HG03196 (cell line): Measurements from ENCODE around the gene KRTAP23-1.

Experiments used
- ATAC-seq: cut with Tn5 transposase; IDR thresholded peaks from one replicate; pipeline ENCODE4 v1.9.1; 2021; ENCODE audit not compliant: unreplicated experiment

KRTAP23-1 gene, protein sequence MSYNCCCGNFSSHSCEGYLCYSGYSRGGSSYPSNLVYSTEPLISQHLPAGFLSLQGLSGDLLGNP

GRCh38 chr21:30348506-30348905, at the start of gene KRTAP23-1:
Gene KRTAP23-1 (minus strand): TSS chr21:30348606. CDS start chr21:30348606, 0 bp downstream.
- no peak for ATAC-seq

DNA sequence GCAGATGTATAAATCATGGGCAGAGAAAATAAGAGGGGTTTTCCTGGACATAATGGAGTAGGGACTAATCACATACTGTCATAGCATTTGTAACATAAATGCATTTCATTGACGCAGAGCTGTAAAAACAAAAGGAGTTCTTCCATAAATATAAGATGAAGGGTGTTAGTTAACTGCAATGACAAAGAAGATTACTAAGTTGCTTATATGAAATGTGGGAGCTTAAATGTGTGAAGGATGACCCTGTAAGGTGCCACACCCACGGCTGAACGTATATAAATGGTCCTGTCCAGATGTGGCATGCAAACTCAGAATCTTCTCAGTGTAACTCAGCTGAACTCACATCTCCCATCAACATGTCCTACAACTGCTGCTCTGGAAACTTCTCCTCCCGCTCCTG, 47.3 kb upstream of the KRTAP23-1 start, which contains the start of gene KRTAP13-1:
Gene KRTAP13-1, plus strand, starts transcription at position 301 of the 400 bp plus-strand sequence. Its CDS starts 56 bp downstream, at position 357.
- ATAC-seq: no peak

GRCh38 chr21:30391492-30392025, 43.2 kb upstream of the KRTAP23-1 start:
- no peak for ATAC-seq

- ATAC-seq: no peak
Measured at GRCh38 chr21:30382201-30382600, 33.8 kb upstream of the KRTAP23-1 start.

- no peak for ATAC-seq
Measured at GRCh38 chr21:30372139-30372770, 23.8 kb upstream of the KRTAP23-1 start, which contains the start of gene KRTAP13-2. Gene KRTAP13-2 (minus strand): TSS chr21:30372271. CDS start chr21:30372213, 58 bp downstream.

GRCh38 chr21:30355906-30356305, 7.5 kb upstream of the KRTAP23-1 start:
- ATAC-seq: no peak

- no peak for ATAC-seq
Measured at GRCh38 chr21:30354308-30355005, 6.1 kb upstream of the KRTAP23-1 start.

DNA sequence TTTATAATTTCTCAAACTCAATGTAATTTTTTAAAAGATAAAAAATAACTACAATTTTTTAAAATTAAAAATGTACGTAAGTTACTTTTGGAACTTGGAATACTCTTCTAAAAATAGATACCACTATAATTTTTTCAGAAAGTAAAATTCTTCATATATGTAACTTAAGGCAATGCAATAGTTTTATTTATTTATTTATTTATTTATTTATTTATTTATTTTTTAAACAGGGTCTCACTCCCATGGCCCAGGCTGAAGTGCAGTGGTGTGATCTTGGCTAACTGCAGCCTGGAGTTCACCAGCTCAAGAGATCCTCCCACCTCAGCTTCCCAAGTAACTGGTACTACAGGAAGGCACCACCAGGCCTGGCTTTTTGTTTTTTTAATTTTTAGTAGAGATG, 3.1 kb upstream of the KRTAP23-1 start:
- no peak for ATAC-seq

DNA sequence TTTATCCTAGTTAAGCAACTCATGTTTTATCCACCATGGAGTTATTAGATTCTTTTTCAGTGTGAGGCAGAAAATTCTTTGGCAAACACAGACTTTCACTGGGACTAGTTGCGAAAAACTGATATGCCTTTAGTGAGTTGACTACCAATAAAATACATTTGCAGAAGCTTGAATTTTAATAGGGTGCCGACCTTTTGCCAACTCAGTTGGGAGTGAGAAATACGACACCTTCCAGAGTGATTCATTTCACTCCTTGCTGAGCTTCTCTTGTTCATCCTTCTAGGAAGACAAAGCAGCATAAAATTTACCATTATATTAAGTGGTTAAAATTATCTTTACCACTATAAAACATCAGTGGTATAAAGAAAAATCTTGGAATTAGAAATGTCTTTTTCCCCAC, 1.2 kb upstream of the KRTAP23-1 start:
- no peak for ATAC-seq

DNA sequence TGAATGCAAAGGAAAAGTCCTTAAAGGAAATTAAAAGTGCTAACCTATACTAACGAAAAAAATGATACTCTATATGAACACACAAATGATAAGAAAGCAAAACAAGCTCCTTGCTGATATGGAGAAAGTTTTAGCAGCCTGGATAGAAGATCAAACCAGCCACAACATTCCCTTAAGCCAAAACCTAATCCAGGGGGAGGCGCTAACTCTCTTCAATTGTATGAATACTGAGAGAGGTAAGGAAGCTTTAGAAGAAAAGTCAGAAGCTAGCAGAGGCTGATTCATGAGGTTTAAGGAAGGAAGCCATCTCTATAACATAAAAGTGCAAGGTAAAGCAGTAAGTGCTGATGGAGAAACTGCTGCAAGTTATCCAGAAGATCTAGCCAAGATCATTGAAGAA, 3.4 kb downstream of the KRTAP23-1 start:
- ATAC-seq: no peak

- no peak for ATAC-seq
Measured at GRCh38 chr21:30340714-30341573, 7.5 kb downstream of the KRTAP23-1 start.

DNA sequence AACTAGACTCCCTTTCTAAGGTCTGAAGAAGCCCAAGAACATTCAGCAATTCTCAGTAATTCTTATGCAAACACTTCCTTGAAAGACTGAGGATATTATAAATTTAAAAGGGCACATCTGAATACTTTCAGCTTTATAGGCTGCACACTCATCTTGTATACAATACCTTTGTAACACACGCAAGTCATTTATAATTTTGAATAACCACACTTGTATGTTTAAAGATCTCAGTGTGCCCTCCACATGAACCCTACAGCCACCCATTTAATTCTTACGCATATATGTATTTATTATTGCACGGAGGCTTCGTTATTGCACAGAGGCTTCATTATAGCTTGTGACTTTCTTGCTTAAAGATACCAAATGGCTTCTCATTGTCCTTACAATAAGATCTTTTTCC, 9.7 kb downstream of the KRTAP23-1 start:
- ATAC-seq: no peak

- no peak for ATAC-seq
Measured at GRCh38 chr21:30337772-30338171, 10.6 kb downstream of the KRTAP23-1 start.

DNA sequence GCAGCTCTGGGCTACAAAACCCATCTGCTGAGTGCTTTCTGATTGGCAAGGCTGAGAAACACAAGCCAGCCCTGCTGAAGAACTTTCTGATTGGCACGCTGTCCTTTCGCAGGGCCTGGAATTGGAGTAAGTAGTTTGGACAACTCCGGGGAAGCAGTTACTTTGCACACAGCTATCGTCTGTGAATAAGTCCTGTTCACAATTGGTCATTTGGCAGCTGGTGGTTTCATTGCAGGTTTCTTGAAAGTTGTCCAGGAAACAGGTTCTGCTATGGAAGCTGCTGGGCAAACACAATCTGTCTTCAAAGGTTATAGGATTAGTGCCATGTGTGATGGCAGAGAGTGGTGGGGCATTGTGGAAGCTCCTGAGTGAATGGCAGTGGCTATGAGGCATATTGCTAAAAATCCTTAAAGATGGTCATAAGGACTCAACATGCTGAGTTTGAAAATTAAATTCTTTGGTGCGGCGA, 11.1 kb downstream of the KRTAP23-1 start, which contains the start of gene KRTAP27-1:
Gene KRTAP27-1, minus strand, starts transcription at position 419 of the 469 bp plus-strand sequence. Its CDS starts 26 bp downstream, at position 393.
- no peak for ATAC-seq

- no peak for ATAC-seq
Measured at GRCh38 chr21:30336596-30336995, 11.8 kb downstream of the KRTAP23-1 start.

GRCh38 chr21:30333736-30334135, 14.7 kb downstream of the KRTAP23-1 start:
- ATAC-seq: no peak

GRCh38 chr21:30332681-30333080, 15.7 kb downstream of the KRTAP23-1 start:
- ATAC-seq: no peak

GRCh38 chr21:30329203-30329875, 19.1 kb downstream of the KRTAP23-1 start:
- ATAC-seq: no peak

GRCh38 chr21:30326390-30326789, 22.0 kb downstream of the KRTAP23-1 start:
- ATAC-seq: no peak

- no peak for ATAC-seq
Measured at GRCh38 chr21:30320215-30320614, 28.2 kb downstream of the KRTAP23-1 start, which contains the start of gene KRTAP26-1. Gene KRTAP26-1 (minus strand): TSS chr21:30320315. CDS start chr21:30320035, 280 bp downstream.
